ENCODE data around the gene NUB1.

The NUB1 gene

GRCh38 chr7:151351027-151351426, 9.4 kb downstream of the NUB1 start:
- DNase-seq (ENCODE audit: low read depth, low spot score): no peak
- ChIA-PET POLR2A (no interaction called here), CTCF (interaction anchor here (0.7 to 9.8 kb wide), 18 partner anchors 8 to 432 kb away, joined by 3 to 191 read pairs (median 6); partner anchors contain the start of genes NUB1 and WDR86)
- peak; percentile 1 for TF ChIP-seq CTCF (IDR thresholded peaks at IDR 0.05; ENCODE audit: insufficient read depth, low read length, missing control alignments)
- no peak overlapping the region for H3K4me3 ChIP-seq (ENCODE audit: low read depth, low read length)

- ChIA-PET POLR2A (no interaction called here), CTCF (interaction anchor here (0.7 to 9.8 kb wide), 19 partner anchors 8 to 407 kb away, joined by 3 to 191 read pairs (median 4); partner anchors contain the start of genes NUB1 and WDR86)
- H3K4me3 ChIP-seq (ENCODE audit: low read depth, low read length): no peak overlapping the region
- DNase-seq (ENCODE audit: low read depth, low spot score): no peak
- no peak for TF ChIP-seq CTCF (IDR thresholded peaks at IDR 0.05; ENCODE audit: insufficient read depth, low read length, missing control alignments)
These were observed 10.4 kb downstream of the NUB1 start for GRCh38 chr7:151351967-151352366.

GRCh38 chr7:151352512-151352911, 10.9 kb downstream of the NUB1 start:
- POLR2A ChIA-PET: no interaction called here
- no peak for TF ChIP-seq CTCF (IDR thresholded peaks at IDR 0.05; ENCODE audit: insufficient read depth, low read length, missing control alignments)

GRCh38 chr7:151361193-151361959, 19.8 kb downstream of the NUB1 start:
- POLR2A ChIA-PET: interaction anchor here (0.6 kb wide), 1 partner anchor 14 kb away, joined by 3 read pairs; no protein-coding TSS in a partner anchor
- no peak for TF ChIP-seq CTCF (IDR thresholded peaks at IDR 0.05; ENCODE audit: insufficient read depth, low read length, missing control alignments)
- no peak for DNase-seq (ENCODE audit: low read depth, low spot score)
- CTCF ChIA-PET: interaction anchor here (1.4 to 9.0 kb wide), 7 partner anchors 8 to 87 kb away, joined by 3 to 144 read pairs (median 8); no protein-coding TSS in a partner anchor
- H3K4me3 ChIP-seq (ENCODE audit: low read depth, low read length): no peak overlapping the region

More at GRCh38 chr7:151352512-151352911, 10.9 kb downstream of the NUB1 start:
- CTCF ChIA-PET: interaction anchor here (1.0 to 9.8 kb wide), 14 partner anchors 9 to 407 kb away, joined by 3 to 191 read pairs (median 6); partner anchors contain the start of genes NUB1 and WDR86
- H3K4me3 ChIP-seq (ENCODE audit: low read depth, low read length): no peak overlapping the region
- DNase-seq (ENCODE audit: low read depth, low spot score): no peak

GRCh38 chr7:151363182-151363581, 21.6 kb downstream of the NUB1 start:
- ChIA-PET CTCF (interaction anchor here (0.8 to 10.2 kb wide), 8 partner anchors 8 to 420 kb away, joined by 3 to 144 read pairs (median 6); no protein-coding TSS in a partner anchor), POLR2A (no interaction called here)

More at GRCh38 chr7:151363182-151363581, 21.6 kb downstream of the NUB1 start:
- TF ChIP-seq CTCF (IDR thresholded peaks at IDR 0.05; ENCODE audit: insufficient read depth, low read length, missing control alignments): no peak
- DNase-seq (ENCODE audit: low read depth, low spot score): no peak
- H3K4me3 ChIP-seq (ENCODE audit: low read depth, low read length): no peak overlapping the region
